Measurements from ENCODE around the gene DNAJA4.

The DNAJA4 gene

GRCh38 chr15:78264304-78265136, at the start of gene DNAJA4:
DNAJA4 (plus strand) TSS chr15:78264562; CDS start chr15:78264764, 202 bp downstream.
- no peak for DNase-seq

GRCh38 chr15:78216276-78217104, 47.9 kb upstream of the DNAJA4 start:
- DNase-seq = no peak

- DNase-seq = no peak
These were observed 43.6 kb upstream of the DNAJA4 start for GRCh38 chr15:78220713-78221112.

GRCh38 chr15:78222745-78223395, 41.5 kb upstream of the DNAJA4 start:
- DNase-seq = no peak

- no peak for DNase-seq
These were observed 40.9 kb upstream of the DNAJA4 start for GRCh38 chr15:78223396-78224022.

- no peak for DNase-seq
These were observed 40.3 kb upstream of the DNAJA4 start for GRCh38 chr15:78224023-78224411.

GRCh38 chr15:78225783-78226541, 38.4 kb upstream of the DNAJA4 start:
- DNase-seq = no peak

GRCh38 chr15:78228356-78228996, 35.9 kb upstream of the DNAJA4 start:
- no peak for DNase-seq

- DNase-seq = no peak
These were observed 34.6 kb upstream of the DNAJA4 start for GRCh38 chr15:78229431-78230406.

GRCh38 chr15:78232951-78233350, 31.4 kb upstream of the DNAJA4 start:
- DNase-seq = no peak

- DNase-seq = no peak
These were observed 30.9 kb upstream of the DNAJA4 start for GRCh38 chr15:78233496-78233895.

- no peak for DNase-seq
These were observed 29.8 kb upstream of the DNAJA4 start, which contains the start of gene ACSBG1 for GRCh38 chr15:78234515-78235040. ACSBG1 (minus strand) TSS chr15:78234565; CDS start chr15:78234501, 64 bp downstream.

- DNase-seq = no peak
These were observed 27.9 kb upstream of the DNAJA4 start for GRCh38 chr15:78236491-78236890.

- DNase-seq = no peak
These were observed 27.2 kb upstream of the DNAJA4 start for GRCh38 chr15:78237146-78237545.

- no peak for DNase-seq
These were observed 24.6 kb upstream of the DNAJA4 start for GRCh38 chr15:78239811-78240210.

GRCh38 chr15:78241017-78241416, 23.3 kb upstream of the DNAJA4 start:
- no peak for DNase-seq

- no peak for DNase-seq
These were observed 22.2 kb upstream of the DNAJA4 start for GRCh38 chr15:78242128-78242527.

- DNase-seq = no peak
These were observed 21.3 kb upstream of the DNAJA4 start for GRCh38 chr15:78243058-78243457.

- no peak for DNase-seq
These were observed 20.8 kb upstream of the DNAJA4 start for GRCh38 chr15:78243491-78243941.

GRCh38 chr15:78244101-78244500, 20.3 kb upstream of the DNAJA4 start:
- DNase-seq = no peak

Data from NCI-H187 treated with DMSO at 0.1 percent for 48 hours (cell line).